Measurements from ENCODE around the gene CELF4.

CELF4 gene

DNA sequence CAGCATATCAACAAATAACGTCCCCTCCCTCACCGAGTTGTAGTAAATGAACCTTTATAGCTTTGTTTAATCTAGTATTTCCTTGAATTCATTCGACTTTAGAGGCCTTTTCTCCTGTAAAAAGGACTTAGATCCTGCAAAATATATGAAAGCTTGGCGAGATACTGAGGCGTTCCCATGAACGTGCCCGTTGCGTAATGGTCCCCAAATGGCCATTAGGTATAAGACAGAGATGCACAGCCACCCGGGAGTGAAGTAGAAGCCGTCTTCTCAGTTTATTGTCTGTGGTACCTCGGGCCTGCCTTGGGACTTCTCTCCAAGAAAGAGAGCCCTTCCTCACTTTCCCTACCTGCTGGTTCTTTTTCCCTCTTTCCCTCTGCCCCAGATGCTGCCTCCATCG is 310.6 kb downstream of the CELF4 start:
- H3K4me1 ChIP-seq (ENCODE audit: control insufficient read depth, insufficient read depth, low read length) = peaks cover 3% of the 10 kb centered on the region
- H3K36me3 ChIP-seq (ENCODE audit: control insufficient read depth, insufficient read depth, low read length) = no peaks in the 10 kb centered on the region
- no peak overlapping the region for H3K4me3 ChIP-seq (ENCODE audit: low read length)
- peaks cover 7% of the 10 kb centered on the region; the same call in 1 of the 2 replicates for H3K27me3 ChIP-seq (ENCODE audit: control insufficient read depth, insufficient read depth, low read length)
- no CpG with 5 or more reads among the region's 12 CpGs for WGBS (ENCODE audit: insufficient coverage, insufficient read length)
- DNase-seq (ENCODE audit: low read depth, low spot score) = no peak
- H3K27ac ChIP-seq (ENCODE audit: low read length) = no peak overlapping the region
- no peaks in the 10 kb centered on the region for H3K9me3 ChIP-seq (ENCODE audit: control insufficient read depth, insufficient read depth, low read length)

- DNase-seq (ENCODE audit: low read depth, low spot score) = no peak
- no peak overlapping the region for H3K27ac ChIP-seq (ENCODE audit: low read length)
- H3K4me3 ChIP-seq (ENCODE audit: low read length) = peak overlapping the region; percentile 73; the same call in 1 of the 2 replicates
- peaks cover 3% of the 10 kb centered on the region for H3K4me1 ChIP-seq (ENCODE audit: control insufficient read depth, insufficient read depth, low read length)
- H3K9me3 ChIP-seq (ENCODE audit: control insufficient read depth, insufficient read depth, low read length) = no peaks in the 10 kb centered on the region
- H3K27me3 ChIP-seq (ENCODE audit: control insufficient read depth, insufficient read depth, low read length) = peaks cover 7% of the 10 kb centered on the region; the same call in 1 of the 2 replicates
- no peaks in the 10 kb centered on the region for H3K36me3 ChIP-seq (ENCODE audit: control insufficient read depth, insufficient read depth, low read length)
- WGBS (ENCODE audit: insufficient coverage, insufficient read length) = no CpG with 5 or more reads among the region's 49 CpGs
Observed at GRCh38 chr18:37254236-37254754, 311.3 kb downstream of the CELF4 start.

GRCh38 chr18:37253394-37254235 is 312.0 kb downstream of the CELF4 start:
- no CpG with 5 or more reads among the region's 83 CpGs for WGBS (ENCODE audit: insufficient coverage, insufficient read length)
- no peak for DNase-seq (ENCODE audit: low read depth, low spot score)
- Histone ChIP-seq H3K9me3 (ENCODE audit: control insufficient read depth, insufficient read depth, low read length) (no peaks in the 10 kb centered on the region), H3K4me3 (ENCODE audit: low read length) (peak overlapping the region; percentile 96), H3K27ac (ENCODE audit: low read length) (no peak overlapping the region), H3K27me3 (ENCODE audit: control insufficient read depth, insufficient read depth, low read length) (peaks cover 7% of the 10 kb centered on the region; the same call in 1 of the 2 replicates), H3K4me1 (ENCODE audit: control insufficient read depth, insufficient read depth, low read length) (peaks cover 3% of the 10 kb centered on the region), H3K36me3 (ENCODE audit: control insufficient read depth, insufficient read depth, low read length) (no peaks in the 10 kb centered on the region)

DNA sequence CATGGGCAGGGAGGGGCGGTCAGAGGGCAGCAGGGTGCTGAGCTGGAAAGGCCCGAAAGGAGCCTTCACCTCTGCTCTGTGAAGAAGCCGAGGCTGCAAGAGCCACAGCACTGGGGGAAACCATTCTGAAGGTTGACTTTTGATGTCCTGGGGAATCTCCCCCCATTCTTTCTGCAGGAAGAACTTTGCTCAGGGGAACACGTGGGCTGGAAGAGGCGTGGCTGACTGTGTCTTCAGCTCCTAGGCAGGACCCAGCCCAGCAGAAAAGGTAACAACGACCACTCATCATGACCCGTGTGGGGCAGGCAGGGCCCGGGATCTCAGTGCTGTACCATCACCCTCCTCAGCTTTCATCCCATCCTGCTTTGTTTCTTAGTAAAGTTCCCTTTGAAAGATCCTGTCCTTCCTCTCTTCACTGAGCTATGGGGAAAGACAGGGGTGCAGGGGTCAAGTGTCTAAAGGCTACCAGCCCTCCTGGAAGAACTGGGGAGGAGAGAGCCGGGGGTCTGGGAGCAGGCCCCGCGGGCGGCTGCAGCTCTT is 312.7 kb downstream of the CELF4 start:
- no peak for DNase-seq (ENCODE audit: low read depth, low spot score)
- H3K4me3 ChIP-seq (ENCODE audit: low read length) = peak overlapping the region; percentile 96; the same call in 1 of the 2 replicates
- H3K27me3 ChIP-seq (ENCODE audit: control insufficient read depth, insufficient read depth, low read length) = peaks cover 7% of the 10 kb centered on the region; the same call in 1 of the 2 replicates
- no peak overlapping the region for H3K27ac ChIP-seq (ENCODE audit: low read length)
- H3K9me3 ChIP-seq (ENCODE audit: control insufficient read depth, insufficient read depth, low read length) = no peaks in the 10 kb centered on the region
- H3K36me3 ChIP-seq (ENCODE audit: control insufficient read depth, insufficient read depth, low read length) = no peaks in the 10 kb centered on the region
- WGBS (ENCODE audit: insufficient coverage, insufficient read length) = no CpG with 5 or more reads among the region's 12 CpGs
- H3K4me1 ChIP-seq (ENCODE audit: control insufficient read depth, insufficient read depth, low read length) = peaks cover 4% of the 10 kb centered on the region

GRCh38 chr18:37252342-37252741 is 313.3 kb downstream of the CELF4 start:
- Histone ChIP-seq H3K27me3 (ENCODE audit: control insufficient read depth, insufficient read depth, low read length) (peaks cover 7% of the 10 kb centered on the region; the same call in 1 of the 2 replicates), H3K4me3 (ENCODE audit: low read length) (no peak overlapping the region)

DNA sequence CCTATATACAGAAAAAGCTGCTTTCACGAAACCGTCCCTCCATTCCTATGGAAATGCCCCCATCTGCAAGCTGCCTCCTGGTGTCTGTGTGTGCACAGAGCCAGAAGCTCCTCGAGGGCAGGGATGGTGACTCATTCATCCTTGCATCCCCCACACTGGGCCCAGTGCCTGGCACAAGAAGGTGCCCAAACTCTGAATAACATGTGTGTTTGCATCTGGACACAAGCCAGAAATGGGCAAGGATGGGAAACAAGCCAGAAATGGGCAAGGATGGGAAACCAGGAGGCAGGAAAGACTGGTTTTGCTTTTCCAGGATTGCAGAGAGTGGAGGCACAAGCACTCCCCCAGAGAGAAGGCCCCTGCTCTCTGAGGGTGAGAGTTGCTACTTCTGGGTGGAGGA is 313.9 kb downstream of the CELF4 start:
- DNase-seq (ENCODE audit: low read depth, low spot score) = no peak
- no CpG with 5 or more reads among the region's 3 CpGs for WGBS (ENCODE audit: insufficient coverage, insufficient read length)

More at GRCh38 chr18:37252342-37252741, 313.3 kb downstream of the CELF4 start:
- DNase-seq (ENCODE audit: low read depth, low spot score) = no peak
- WGBS (ENCODE audit: insufficient coverage, insufficient read length) = no CpG with 5 or more reads among the region's 3 CpGs
- Histone ChIP-seq H3K9me3 (ENCODE audit: control insufficient read depth, insufficient read depth, low read length) (no peaks in the 10 kb centered on the region), H3K36me3 (ENCODE audit: control insufficient read depth, insufficient read depth, low read length) (no peaks in the 10 kb centered on the region), H3K27ac (ENCODE audit: low read length) (no peak overlapping the region), H3K4me1 (ENCODE audit: control insufficient read depth, insufficient read depth, low read length) (peaks cover 6% of the 10 kb centered on the region)

GRCh38 chr18:37249895-37250618 is 315.5 kb downstream of the CELF4 start:
- Histone ChIP-seq H3K4me1 (ENCODE audit: control insufficient read depth, insufficient read depth, low read length) (peaks cover 6% of the 10 kb centered on the region), H3K27me3 (ENCODE audit: control insufficient read depth, insufficient read depth, low read length) (peaks cover 6% of the 10 kb centered on the region; the same call in 1 of the 2 replicates), H3K4me3 (ENCODE audit: low read length) (no peak overlapping the region), H3K27ac (ENCODE audit: low read length) (no peak overlapping the region), H3K9me3 (ENCODE audit: control insufficient read depth, insufficient read depth, low read length) (no peaks in the 10 kb centered on the region), H3K36me3 (ENCODE audit: control insufficient read depth, insufficient read depth, low read length) (no peaks in the 10 kb centered on the region)
- no CpG with 5 or more reads among the region's 6 CpGs for WGBS (ENCODE audit: insufficient coverage, insufficient read length)
- DNase-seq (ENCODE audit: low read depth, low spot score) = no peak

More for the DNA sequence above, 313.9 kb downstream of the CELF4 start:
- H3K4me3 ChIP-seq (ENCODE audit: low read length) = no peak overlapping the region
- H3K36me3 ChIP-seq (ENCODE audit: control insufficient read depth, insufficient read depth, low read length) = no peaks in the 10 kb centered on the region
- H3K27me3 ChIP-seq (ENCODE audit: control insufficient read depth, insufficient read depth, low read length) = peaks cover 7% of the 10 kb centered on the region; the same call in 1 of the 2 replicates
- no peaks in the 10 kb centered on the region for H3K9me3 ChIP-seq (ENCODE audit: control insufficient read depth, insufficient read depth, low read length)
- no peak overlapping the region for H3K27ac ChIP-seq (ENCODE audit: low read length)
- H3K4me1 ChIP-seq (ENCODE audit: control insufficient read depth, insufficient read depth, low read length) = peaks cover 6% of the 10 kb centered on the region

- Histone ChIP-seq H3K27ac (ENCODE audit: low read length) (no peak overlapping the region), H3K4me3 (ENCODE audit: low read length) (no peak overlapping the region), H3K36me3 (ENCODE audit: control insufficient read depth, insufficient read depth, low read length) (no peaks in the 10 kb centered on the region), H3K9me3 (ENCODE audit: control insufficient read depth, insufficient read depth, low read length) (no peaks in the 10 kb centered on the region), H3K27me3 (ENCODE audit: control insufficient read depth, insufficient read depth, low read length) (no peaks in the 10 kb centered on the region; the same call in 1 of the 2 replicates), H3K4me1 (ENCODE audit: control insufficient read depth, insufficient read depth, low read length) (peaks cover 3% of the 10 kb centered on the region; the same call in 1 of the 2 replicates)
- WGBS (ENCODE audit: insufficient coverage, insufficient read length) = no CpG with 5 or more reads among the region's 11 CpGs
- no peak for DNase-seq (ENCODE audit: low read depth, low spot score)
Observed at GRCh38 chr18:37249171-37249886, 316.3 kb downstream of the CELF4 start.

- DNase-seq (ENCODE audit: low read depth, low spot score) = no peak
- H3K27ac ChIP-seq (ENCODE audit: low read length) = no peak overlapping the region
- no CpG with 5 or more reads among the region's 5 CpGs for WGBS (ENCODE audit: insufficient coverage, insufficient read length)
- no peak overlapping the region for H3K4me3 ChIP-seq (ENCODE audit: low read length)
- H3K36me3 ChIP-seq (ENCODE audit: control insufficient read depth, insufficient read depth, low read length) = no peaks in the 10 kb centered on the region
- peaks cover 3% of the 10 kb centered on the region; the same call in 1 of the 2 replicates for H3K4me1 ChIP-seq (ENCODE audit: control insufficient read depth, insufficient read depth, low read length)
- H3K9me3 ChIP-seq (ENCODE audit: control insufficient read depth, insufficient read depth, low read length) = no peaks in the 10 kb centered on the region
- H3K27me3 ChIP-seq (ENCODE audit: control insufficient read depth, insufficient read depth, low read length) = no peaks in the 10 kb centered on the region; the same call in 1 of the 2 replicates
Observed at GRCh38 chr18:37248281-37248680, 317.3 kb downstream of the CELF4 start.
